ENCODE measurements around the gene TMEM205.

GRCh38 chr19:11338569-11339253 is 7.4 kb downstream of the TMEM205 start:
- TF ChIP-seq CTCF (IDR thresholded peaks at IDR 0.05) (no peak), POLR2A (IDR thresholded peaks at IDR 0.05) (no peak)

All from thyroid gland (tissue), 4 donors.